ENCODE data around the gene OPCML.

DNA sequence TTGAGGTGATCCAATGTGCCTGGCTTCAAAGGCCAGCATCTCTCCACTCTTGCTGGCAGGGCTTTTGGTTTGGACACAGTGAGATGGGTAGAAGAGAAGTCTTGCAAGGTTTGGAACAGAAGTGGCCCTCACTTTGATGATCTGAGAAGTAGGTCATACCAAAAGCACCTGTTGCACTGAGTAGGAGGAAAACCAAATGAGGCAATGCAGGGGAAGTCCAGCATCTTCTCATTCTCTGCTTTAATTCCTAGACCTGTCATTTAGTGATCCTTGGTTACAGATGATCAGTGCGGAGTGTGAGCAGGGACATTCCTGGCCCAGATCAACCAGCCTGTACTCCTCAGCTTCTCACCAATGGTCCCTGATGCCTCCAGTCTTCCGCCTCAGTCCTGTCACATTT, 990.5 kb downstream of the OPCML start:
- TF ChIP-seq ZFP3 (CRISPR knock-in tag; IDR thresholded peaks at IDR 0.05) (no peak), OSR1 (CRISPR knock-in tag; IDR thresholded peaks at IDR 0.05) (no peak), RARB (CRISPR knock-in tag; IDR thresholded peaks at IDR 0.05) (no peak), ISL1 (CRISPR knock-in tag; IDR thresholded peaks at IDR 0.05) (no peak), TCF4 (CRISPR knock-in tag; IDR thresholded peaks at IDR 0.05; ENCODE audit: borderline replicate concordance) (no peak)
- TF ChIP-seq, protein P1, sequence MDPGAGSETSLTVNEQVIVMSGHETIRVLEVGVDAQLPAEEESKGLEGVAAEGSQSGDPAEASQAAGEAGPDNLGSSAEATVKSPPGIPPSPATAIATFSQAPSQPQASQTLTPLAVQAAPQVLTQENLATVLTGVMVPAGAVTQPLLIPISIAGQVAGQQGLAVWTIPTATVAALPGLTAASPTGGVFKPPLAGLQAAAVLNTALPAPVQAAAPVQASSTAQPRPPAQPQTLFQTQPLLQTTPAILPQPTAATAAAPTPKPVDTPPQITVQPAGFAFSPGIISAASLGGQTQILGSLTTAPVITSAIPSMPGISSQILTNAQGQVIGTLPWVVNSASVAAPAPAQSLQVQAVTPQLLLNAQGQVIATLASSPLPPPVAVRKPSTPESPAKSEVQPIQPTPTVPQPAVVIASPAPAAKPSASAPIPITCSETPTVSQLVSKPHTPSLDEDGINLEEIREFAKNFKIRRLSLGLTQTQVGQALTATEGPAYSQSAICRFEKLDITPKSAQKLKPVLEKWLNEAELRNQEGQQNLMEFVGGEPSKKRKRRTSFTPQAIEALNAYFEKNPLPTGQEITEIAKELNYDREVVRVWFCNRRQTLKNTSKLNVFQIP (CRISPR knock-in tag; IDR thresholded peaks at IDR 0.05; ENCODE audit: borderline replicate concordance, low read depth), result no peak

Data from SK-N-SH treated with all-trans-retinoic acid at 6 μM for 48 hours (cell line).